GM23338 (cell line): Measurements from ENCODE around the gene TNIP1. TPM values are rescaled to one million over a fixed set of nuclear protein-coding genes. Genes with fewer than 3 reads are reported as not detected.

Experiments
- ATAC-seq: fragments of 200-7000 bp; cut with Tn5 transposase; 3 replicates; pipeline ENCODE4 v1.9.1; 2020
- DNase-seq: peaks from one replicate; pipeline ENCODE4 v3.0.0-alpha.2; 2015; ENCODE audit warnings: low spot score
- H2AFZ ChIP-seq: fragments of 200-600 bp; sonication (generic); 2 replicates; pipeline ENCODE4 v1.8.0; 2016; ENCODE audit warnings: antibody characterized with exemption, mild to moderate bottlenecking, moderate library complexity
- H3F3A ChIP-seq: fragments of 200-600 bp; sonication (generic); replicated peaks from 2 replicates; pipeline ENCODE4 v1.8.0; 2017; ENCODE audit warnings: antibody characterized with exemption, mixed run types, low read depth
- H3K27ac ChIP-seq: fragments of 200-600 bp; sonication (generic); 2 replicates; pipeline ENCODE4 v1.6.1; 2016; ENCODE audit warnings: low read depth
- H3K27me3 ChIP-seq: fragments of 200-600 bp; sonication (generic); 2 replicates; pipeline ENCODE4 v1.8.0; 2016; ENCODE audit warnings: mild to moderate bottlenecking, mixed run types, moderate library complexity; ENCODE audit not compliant: insufficient read depth
- H3K36me3 ChIP-seq: fragments of 200-600 bp; sonication (generic); 2 replicates; pipeline ENCODE4 v1.8.0; 2016; ENCODE audit warnings: mild to moderate bottlenecking; ENCODE audit not compliant: insufficient read depth
- H3K4me1 ChIP-seq: fragments of 200-600 bp; sonication (generic); 2 replicates; pipeline ENCODE4 v1.8.0; 2016; ENCODE audit warnings: mild to moderate bottlenecking, moderate library complexity; ENCODE audit not compliant: insufficient read depth
- H3K4me2 ChIP-seq: fragments of 200-600 bp; sonication (generic); 2 replicates; pipeline ENCODE4 v1.7.1; 2017; ENCODE audit warnings: mixed run types
- H3K4me3 ChIP-seq: fragments of 200-600 bp; sonication (generic); 2 replicates; pipeline ENCODE4 v1.6.1; 2016; ENCODE audit warnings: mixed run types
- H3K79me2 ChIP-seq: fragments of 200-600 bp; sonication (generic); replicated peaks from 2 replicates; pipeline ENCODE4 v1.8.0; 2017; ENCODE audit warnings: mild to moderate bottlenecking; ENCODE audit not compliant: insufficient read depth
- H3K9me2 ChIP-seq: fragments of 200-600 bp; sonication (generic); 2 replicates; pipeline ENCODE4 v1.8.0; 2017; ENCODE audit not compliant: insufficient read depth
- H4K20me1 ChIP-seq: fragments of 200-600 bp; sonication (generic); replicated peaks from 2 replicates; pipeline ENCODE4 v1.8.0; 2017; ENCODE audit warnings: mild to moderate bottlenecking; ENCODE audit not compliant: insufficient read depth
- H3K27ac Mint-ChIP-seq: 2 replicates; pipeline ENCODE4 v1.8.0; 2020; ENCODE audit warnings: inconsistent platforms, mild to moderate bottlenecking, moderate library complexity, mixed read lengths
- H3K27me3 Mint-ChIP-seq: 3 replicates; pipeline ENCODE4 v1.8.0; 2022; ENCODE audit warnings: low read depth, mild to moderate bottlenecking, moderate library complexity, mixed read lengths, inconsistent platforms; ENCODE audit not compliant: insufficient read depth, poor library complexity
- H3K36me3 Mint-ChIP-seq: 3 replicates; pipeline ENCODE4 v1.8.0; 2021; ENCODE audit warnings: low read depth, mild to moderate bottlenecking, inconsistent platforms, moderate library complexity, mixed read lengths
- H3K4me1 Mint-ChIP-seq: 3 replicates; pipeline ENCODE4 v1.8.0; 2020; ENCODE audit warnings: mild to moderate bottlenecking, inconsistent platforms, mixed read lengths
- H3K4me3 Mint-ChIP-seq: 3 replicates; pipeline ENCODE4 v1.8.0; 2021; ENCODE audit warnings: moderate library complexity, mild to moderate bottlenecking, inconsistent platforms, mixed read lengths
- H3K9me3 Mint-ChIP-seq: 3 replicates; pipeline ENCODE4 v1.8.0; 2020; ENCODE audit warnings: moderate library complexity, mild to moderate bottlenecking, inconsistent platforms, mixed read lengths
- CREB1 ChIP-seq: fragments of 250-450 bp; sonication (Bioruptor Pico); IDR thresholded peaks from 2 replicates; pipeline ENCODE4 v1.5.0; 2020; ENCODE audit warnings: low read depth, mild to moderate bottlenecking, moderate library complexity
- ETS1 ChIP-seq: IDR thresholded peaks from 2 replicates; pipeline ENCODE4 v1.6.1; 2016; ENCODE audit warnings: antibody characterized with exemption
- EZH2 ChIP-seq: fragments of 200-600 bp; sonication (generic); IDR thresholded peaks from one replicate; pipeline ENCODE4 v1.8.0; 2017; ENCODE audit warnings: antibody characterized with exemption, mild to moderate bottlenecking, low read depth; ENCODE audit not compliant: unreplicated experiment
- EZH2phosphoT487 ChIP-seq: fragments of 200-600 bp; sonication (generic); IDR thresholded peaks from one replicate; pipeline ENCODE4 v1.8.1; 2018; ENCODE audit warnings: antibody characterized with exemption; ENCODE audit not compliant: unreplicated experiment
- NANOG ChIP-seq: IDR thresholded peaks from 2 replicates; pipeline ENCODE4 v1.6.1; 2016; ENCODE audit warnings: antibody characterized with exemption, borderline replicate concordance
- POLR2AphosphoS5 ChIP-seq: IDR thresholded peaks from 2 replicates; pipeline ENCODE4 v1.6.1; 2016; ENCODE audit warnings: antibody characterized with exemption, low read depth
- STAT1 ChIP-seq: IDR thresholded peaks from one replicate; pipeline ENCODE4 v1.6.1; 2016; ENCODE audit warnings: antibody characterized with exemption; ENCODE audit not compliant: unreplicated experiment
- ZNF114 ChIP-seq: fragments of 250-450 bp; sonication (Bioruptor Pico); IDR thresholded peaks from 2 replicates; pipeline ENCODE4 v1.5.0; 2020; ENCODE audit warnings: mild to moderate bottlenecking, moderate library complexity
- ZNF331 ChIP-seq: fragments of 250-450 bp; sonication (Bioruptor Pico); IDR thresholded peaks from 2 replicates; pipeline ENCODE4 v1.5.0; 2020; ENCODE audit warnings: low read depth, mild to moderate bottlenecking, moderate library complexity
- ZNF462 ChIP-seq: fragments of 250-450 bp; sonication (Bioruptor Pico); IDR thresholded peaks from 2 replicates; pipeline ENCODE4 v1.5.0; 2020; ENCODE audit warnings: mild to moderate bottlenecking, moderate library complexity
- polyA plus RNA-seq: library from polyadenylated mRNA; unstranded; fragments of >200 nt; fragmentation: Nextera tagmentation; extraction: Ambion mirVana; gene quantifications from 2 replicates; pipeline ENCODE4 v1.2.1, GENCODE V29; 2016
- total RNA-seq: library from RNA; depleted of rRNA; stranded (reverse); fragments of >200 nt; shearing (Covaris generic); gene quantifications from 2 replicates; pipeline ENCODE4 v1.2.3, GENCODE V29; 2014

Gene TNIP1
- total and polyA plus RNA-seq, 2 experiments from 2014 or later: 10.3 to 29.6 TPM

GRCh38 chr5:150993422-150993821 lies 87.4 kb downstream of the TNIP1 start (continued):
- no peak for TF ChIP-seq ZNF462 (CRISPR knock-in tag)
- no peak for TF ChIP-seq CREB1
- TF ChIP-seq STAT1: no peak
- no peak for TF ChIP-seq EZH2phosphoT487
- no peak for TF ChIP-seq ZNF331 (CRISPR knock-in tag)

GRCh38 chr5:150992705-150993104 lies 88.1 kb downstream of the TNIP1 start:
- H3K9me2 ChIP-seq: no peaks in the 10 kb centered on the region
- Mint-ChIP-seq H3K27ac (no peak overlapping the region), H3K27me3 (peaks cover 3% of the 10 kb centered on the region), H3K4me3 (no peak overlapping the region), H3K9me3 (peaks cover 41% of the 10 kb centered on the region), H3K36me3 (peaks cover 5% of the 10 kb centered on the region; the same call in 2 of the 3 replicates), H3K4me1 (no peaks in the 10 kb centered on the region)
- ATAC-seq: no peak
- no peaks in the 10 kb centered on the region for H3K79me2 ChIP-seq
- no peak for DNase-seq
- no peak overlapping the region for H3K4me3 ChIP-seq
- H4K20me1 ChIP-seq: no peaks in the 10 kb centered on the region
- no peaks in the 10 kb centered on the region for H3K36me3 ChIP-seq
- TF ChIP-seq ZNF114 (CRISPR knock-in tag): no peak
- no peak for TF ChIP-seq ETS1
- no peak for TF ChIP-seq POLR2AphosphoS5
- no peak for TF ChIP-seq NANOG
- TF ChIP-seq STAT1: no peak
- no peak for TF ChIP-seq EZH2phosphoT487
- TF ChIP-seq EZH2: no peak
- H3K27ac ChIP-seq: no peak overlapping the region
- H3K27me3 ChIP-seq: no peaks in the 10 kb centered on the region
- no peak overlapping the region for H3K4me2 ChIP-seq
- H3F3A ChIP-seq: no peaks in the 10 kb centered on the region
- H3K4me1 ChIP-seq: no peaks in the 10 kb centered on the region
- no peak overlapping the region for H2AFZ ChIP-seq
